ENCODE measurements around the gene TBX18. TPM values are rescaled to one million over a fixed set of nuclear protein-coding genes. Genes with fewer than 3 reads are reported as not detected.

Gene TBX18
- total RNA-seq, 4 donors from 2014 or later: 30.2 to 63.7 (median 41.0) TPM

GRCh38 chr6:84767526-84768201 lies 3.3 kb upstream of the TBX18 start:
- peaks cover 0 to 58% (median 6%) of the 10 kb centered on the region in 4 donors for H3K4me1 ChIP-seq
- no peaks in the 10 kb centered on the region for H3K36me3 ChIP-seq
- WGBS, 2 donors: 18 to 22% methylated on average over 14 of the region's 14 CpGs
- peaks cover 0 to 97% of the 10 kb centered on the region in 2 donors for H3K27me3 ChIP-seq
- TF ChIP-seq EP300 (IDR thresholded peaks at IDR 0.05) (no peak), POLR2A (IDR thresholded peaks at IDR 0.05) (no peak)
- no peak for DNase-seq (ENCODE audit: low spot score in 2 of 2)
- no peaks in the 10 kb centered on the region for H3K9me3 ChIP-seq
- peak overlapping the region in 1 of 4 donors; percentile 47 for H3K4me3 ChIP-seq
- H3K27ac ChIP-seq: peak overlapping the region in 3 of 4 donors; percentile 50 to 84 (median 77)

DNA sequence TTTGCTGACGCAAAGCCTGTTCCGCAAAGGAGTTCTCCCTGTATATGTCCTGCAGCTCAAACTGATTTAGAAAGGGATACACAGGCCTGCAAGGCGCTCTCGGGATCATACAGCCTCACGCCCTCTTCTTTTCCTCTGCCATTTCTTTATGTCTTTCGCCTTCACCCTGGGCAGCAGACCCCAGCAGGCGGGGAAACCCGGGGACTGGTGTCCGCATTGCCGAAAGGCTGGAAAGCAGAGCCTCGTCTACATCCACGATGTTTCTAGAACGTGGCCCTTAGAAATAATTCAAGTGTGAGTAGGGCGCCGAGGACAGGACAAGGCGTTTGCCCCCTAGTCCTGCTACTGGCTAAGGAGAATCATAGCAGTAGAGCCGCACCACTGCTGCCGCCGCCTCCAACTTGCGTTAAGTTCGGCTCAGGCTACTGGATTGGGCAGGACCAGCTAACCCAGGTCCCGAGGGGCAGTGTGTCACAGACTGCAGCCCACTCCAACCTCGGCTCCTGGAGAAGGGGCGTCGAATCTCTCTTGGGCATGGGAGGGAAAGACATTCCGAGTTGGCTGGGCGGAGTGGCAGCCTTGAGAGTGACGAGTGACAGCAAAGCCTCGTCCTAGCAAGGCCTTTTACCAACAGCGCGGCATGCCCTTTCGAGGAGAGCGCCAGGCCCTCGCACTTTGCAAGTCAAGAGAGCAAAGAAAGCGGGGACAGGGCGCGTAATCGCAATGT lies 2.6 kb upstream of the TBX18 start:
- Histone ChIP-seq H3K36me3 (no peaks in the 10 kb centered on the region), H3K27ac (peak overlapping the region in 2 of 4 donors; percentile 77 to 84), H3K9me3 (no peaks in the 10 kb centered on the region), H3K4me3 (no peak overlapping the region), H3K4me1 (peaks cover 0 to 58% (median 6%) of the 10 kb centered on the region in 4 donors), H3K27me3 (peaks cover 0 to 97% of the 10 kb centered on the region in 2 donors)
- TF ChIP-seq POLR2A (IDR thresholded peaks at IDR 0.05): no peak
- no peak for TF ChIP-seq EP300 (IDR thresholded peaks at IDR 0.05)
- TF ChIP-seq CTCF (IDR thresholded peaks at IDR 0.05): no peak
- DNase-seq (ENCODE audit: low spot score in 2 of 2): no peak
- WGBS, 2 donors: 43 to 49% methylated on average over 37 to 38 of the region's 38 CpGs

- no peak for DNase-seq (ENCODE audit: low spot score in 2 of 2)
- Histone ChIP-seq H3K27ac (peak overlapping the region in 2 of 4 donors; percentile 20 to 39), H3K9me3 (no peaks in the 10 kb centered on the region), H3K4me1 (peaks cover 0 to 58% (median 6%) of the 10 kb centered on the region in 4 donors), H3K4me3 (no peak overlapping the region), H3K27me3 (peaks cover 0 to 97% of the 10 kb centered on the region in 2 donors), H3K36me3 (no peaks in the 10 kb centered on the region)
- TF ChIP-seq EP300 (IDR thresholded peaks at IDR 0.05) (peak in 1 of 2 donors; percentile 6), CTCF (IDR thresholded peaks at IDR 0.05) (no peak)
- 30 to 31% methylated on average over 31 to 32 of the region's 32 CpGs for WGBS, 2 donors
Observed at GRCh38 chr6:84766118-84766798, 1.9 kb upstream of the TBX18 start.

- 1% methylated on average over 37 to 46 of the region's 57 CpGs for WGBS, 2 donors
- Histone ChIP-seq H3K4me3 (peak overlapping the region; percentile 42 to 82 (median 54)), H3K27me3 (peaks cover 0 to 87% of the 10 kb centered on the region in 2 donors), H3K36me3 (no peaks in the 10 kb centered on the region), H3K9me3 (no peaks in the 10 kb centered on the region), H3K27ac (peak overlapping the region; percentile 39 to 95 (median 81)), H3K4me1 (peaks cover 0 to 52% (median 6%) of the 10 kb centered on the region in 4 donors)
- TF ChIP-seq POLR2A (IDR thresholded peaks at IDR 0.05): no peak
- no peak for TF ChIP-seq EP300 (IDR thresholded peaks at IDR 0.05)
- no peak for TF ChIP-seq CTCF (IDR thresholded peaks at IDR 0.05)
- DNase-seq (ENCODE audit: low spot score in 2 of 2): no peak
Observed at GRCh38 chr6:84763886-84764331, 489 bp downstream of the TBX18 start.

DNA sequence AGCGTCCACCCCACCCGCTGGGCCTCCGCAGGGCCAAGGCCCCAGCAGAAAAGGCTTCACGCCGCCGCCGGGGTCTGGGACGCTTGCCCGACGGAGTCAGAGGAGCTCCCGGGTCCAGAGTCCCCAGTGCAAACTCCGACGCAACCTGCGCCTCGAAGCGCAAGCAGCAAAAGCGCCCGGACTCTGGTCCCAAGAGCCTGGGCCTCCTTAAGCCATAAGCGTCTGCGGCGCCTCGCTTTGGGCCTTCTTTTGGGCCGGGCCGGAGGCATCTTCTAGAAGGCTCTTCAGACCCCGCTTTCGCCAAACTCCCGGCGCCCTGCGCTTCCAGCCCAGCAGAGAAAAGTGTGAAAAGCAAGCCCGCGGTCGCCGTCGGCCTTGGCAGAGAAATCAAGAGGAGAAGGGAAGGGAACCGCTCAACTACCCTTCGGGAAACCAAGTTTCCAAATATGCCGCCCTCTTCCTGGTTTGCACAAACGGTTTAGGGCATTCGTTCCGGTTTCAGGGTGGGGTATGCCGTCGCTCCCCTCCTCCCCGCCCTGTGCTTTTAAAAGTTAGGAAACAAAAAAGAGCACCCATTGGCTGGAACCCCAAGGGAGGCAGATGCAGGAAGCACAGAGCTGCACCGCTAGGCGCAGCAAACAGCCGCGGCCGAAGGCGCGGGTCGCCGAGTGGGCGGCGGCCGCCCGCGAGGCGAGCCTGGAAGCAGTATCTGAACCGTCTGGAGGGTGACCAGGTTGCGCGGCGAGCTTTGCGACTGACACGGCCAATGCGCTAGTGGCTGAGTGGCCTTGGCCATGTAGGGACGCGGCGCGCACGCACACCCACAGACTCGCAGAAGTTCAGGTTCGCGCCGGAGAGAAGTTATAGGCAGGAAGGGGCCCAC lies 1.2 kb downstream of the TBX18 start:
- H3K27ac ChIP-seq: peak overlapping the region; percentile 39 to 95 (median 81)
- H3K36me3 ChIP-seq: no peaks in the 10 kb centered on the region
- peaks cover 0 to 85% of the 10 kb centered on the region in 2 donors for H3K27me3 ChIP-seq
- peak; percentile 51 to 53 for DNase-seq (ENCODE audit: low spot score in 2 of 2)
- WGBS, 2 donors: 1 to 5% methylated on average over 43 to 44 of the region's 74 CpGs
- peak in 2 of 5 experiments; percentile 21 to 42 for TF ChIP-seq CTCF (IDR thresholded peaks at IDR 0.05)
- TF ChIP-seq EP300 (IDR thresholded peaks at IDR 0.05): peak in 1 of 2 donors; percentile 80
- TF ChIP-seq POLR2A (IDR thresholded peaks at IDR 0.05): peak; percentile 43 to 60
- peaks cover 0 to 46% (median 6%) of the 10 kb centered on the region in 4 donors for H3K4me1 ChIP-seq
- peak overlapping the region; percentile 42 to 82 (median 54) for H3K4me3 ChIP-seq
- H3K9me3 ChIP-seq: no peaks in the 10 kb centered on the region
